Endodermal cell (in vitro differentiated cells): ENCODE measurements around the gene TMEM59L. TPM values are rescaled to one million over a fixed set of nuclear protein-coding genes. Genes with fewer than 3 reads are reported as not detected.

Experiments used
- DNase-seq: peaks from one replicate; pipeline ENCODE4 v3.0.0-alpha.2; 2017
- H3K27ac ChIP-seq: 2 replicates; pipeline ENCODE4 v1.5.1; 2013; ENCODE audit warnings: mild to moderate bottlenecking, low read depth, low read length, moderate library complexity
- H3K27me3 ChIP-seq: 2 replicates; pipeline ENCODE4 v1.6.1; 2013; ENCODE audit warnings: mild to moderate bottlenecking, low read length, moderate library complexity; ENCODE audit not compliant: insufficient read depth, control insufficient read depth, poor library complexity, severe bottlenecking
- H3K36me3 ChIP-seq: 2 replicates; pipeline ENCODE4 v1.7.0; 2013; ENCODE audit warnings: mild to moderate bottlenecking, low read length, moderate library complexity; ENCODE audit not compliant: control insufficient read depth, insufficient read depth
- H3K4me1 ChIP-seq: one replicate; pipeline ENCODE4 v1.7.0; 2013; ENCODE audit warnings: low read length; ENCODE audit not compliant: control insufficient read depth, insufficient read depth
- H3K4me3 ChIP-seq: 2 replicates; pipeline ENCODE4 v1.5.1; 2013; ENCODE audit warnings: mild to moderate bottlenecking, low read length, moderate library complexity
- H3K9ac ChIP-seq: 2 replicates; pipeline ENCODE4 v1.6.1; 2013; ENCODE audit warnings: mild to moderate bottlenecking, low read length, moderate library complexity; ENCODE audit not compliant: poor library complexity, severe bottlenecking; ENCODE audit errors: extremely low read depth
- H3K9me3 ChIP-seq: 2 replicates; pipeline ENCODE4 v1.6.1; 2013; ENCODE audit warnings: mild to moderate bottlenecking, low read length, moderate library complexity; ENCODE audit not compliant: control insufficient read depth
- H3K27ac Mint-ChIP-seq: 2 replicates; pipeline ENCODE4 v1.8.0; 2020; ENCODE audit warnings: mixed read lengths
- H3K27me3 Mint-ChIP-seq: 2 replicates; pipeline ENCODE4 v1.8.0; 2021; ENCODE audit warnings: mild to moderate bottlenecking, mixed read lengths; ENCODE audit not compliant: insufficient read depth
- H3K36me3 Mint-ChIP-seq: 2 replicates; pipeline ENCODE4 v1.8.0; 2020; ENCODE audit warnings: low read depth, mixed read lengths
- H3K4me1 Mint-ChIP-seq: 2 replicates; pipeline ENCODE4 v1.8.0; 2020; ENCODE audit warnings: mixed read lengths
- H3K4me3 Mint-ChIP-seq: 2 replicates; pipeline ENCODE4 v1.8.0; 2020; ENCODE audit warnings: mild to moderate bottlenecking, moderate library complexity, mixed read lengths
- H3K9me3 Mint-ChIP-seq: 2 replicates; pipeline ENCODE4 v1.8.0; 2020; ENCODE audit warnings: mild to moderate bottlenecking, mixed read lengths
- WGBS, 2 experiments: methylation state at CpG; one replicate each; pipeline versions ENCODE4 v1.1.5 to v1.1.7; 2013; ENCODE audit warnings: missing lambda C conversion rate in 2 of 2, mixed read lengths in 1 of 2; ENCODE audit not compliant: insufficient coverage in 1 of 2, insufficient read length in 1 of 2; 5-methylcytosine and 5-hydroxymethylcytosine counted together
- total RNA-seq, 2 donors: library from RNA; stranded (reverse); fragmentation: NEBNext Ultra II Directional in 1 of 2; extraction: Animal tissue kit (Norgen Biotek cat#: 25700) in 1 of 2; gene quantifications; 2 replicates in 1 of 2; 3 replicates in 1 of 2; pipeline ENCODE4 v1.2.1, GENCODE V29; 2021
- TF ChIP-seq, protein P1 (sequence below): fragments of 200-600 bp; sonication (generic); conservative IDR thresholded peaks from 2 replicates; pipeline ENCODE4 v1.5.0; 2021; ENCODE audit warnings: antibody characterized with exemption, mild to moderate bottlenecking

TMEM59L gene
- total RNA-seq, 2 donors from 2014 or later: 5.0 to 7.2 TPM

DNA sequence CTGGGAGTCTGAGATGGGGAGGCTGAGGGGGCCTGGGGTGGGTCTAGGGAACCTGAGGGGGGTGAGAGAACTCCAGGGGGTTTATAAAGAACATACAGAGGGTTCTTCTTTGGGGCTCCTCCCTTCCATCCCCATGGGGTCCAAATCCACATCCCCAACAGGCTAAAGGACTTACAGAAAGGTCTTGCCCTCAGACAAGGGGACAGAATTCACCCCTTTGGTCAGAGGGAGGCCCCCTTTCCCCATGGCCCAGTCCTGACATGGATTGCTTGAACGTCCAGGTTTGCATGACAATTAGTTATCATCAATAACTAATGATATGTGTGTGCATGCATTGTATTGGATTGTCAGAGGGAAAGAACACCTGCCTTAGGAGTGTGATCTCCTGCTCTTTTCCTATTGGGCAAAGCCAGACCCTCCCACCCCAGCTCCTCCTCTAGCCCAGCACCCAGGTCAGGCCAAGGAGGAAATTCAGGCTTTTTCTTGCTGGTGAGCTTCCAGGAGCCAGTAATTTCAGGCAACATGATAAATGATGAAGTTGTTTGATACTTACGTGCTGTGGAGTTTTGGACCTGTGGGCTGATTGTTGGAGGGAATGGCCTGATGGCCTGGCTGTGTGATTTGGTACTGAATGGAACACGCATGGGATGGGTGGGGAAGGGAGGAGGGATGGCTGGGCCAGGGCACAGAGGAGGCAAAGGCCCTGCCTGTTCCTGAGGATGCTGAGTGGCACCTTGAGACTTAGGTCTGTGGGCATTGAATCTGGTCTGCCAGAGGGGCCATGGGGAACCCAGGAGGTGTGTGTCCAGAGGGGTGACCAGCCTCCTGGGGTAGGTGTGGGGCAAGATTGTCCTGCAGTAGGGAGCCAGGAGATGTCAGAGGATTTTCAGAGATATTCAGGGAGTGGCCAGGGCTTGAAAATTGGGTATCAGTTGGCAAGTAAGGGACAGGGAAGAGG lies 25.3 kb downstream of the TMEM59L start:
- H3K9me3 Mint-ChIP-seq: no peaks in the 10 kb centered on the region
- 90 to 100% methylated on average over 1 to 2 of the region's 3 CpGs for WGBS, 2 experiments
- peaks cover 26% of the 10 kb centered on the region for H3K27me3 Mint-ChIP-seq
- no peaks in the 10 kb centered on the region for H3K9me3 ChIP-seq
- peak overlapping the region; percentile 48 for H3K27ac Mint-ChIP-seq
- peak overlapping the region; percentile 74 for H3K4me3 Mint-ChIP-seq
- no peaks in the 10 kb centered on the region for H3K4me1 ChIP-seq
- TF ChIP-seq, protein P1, sequence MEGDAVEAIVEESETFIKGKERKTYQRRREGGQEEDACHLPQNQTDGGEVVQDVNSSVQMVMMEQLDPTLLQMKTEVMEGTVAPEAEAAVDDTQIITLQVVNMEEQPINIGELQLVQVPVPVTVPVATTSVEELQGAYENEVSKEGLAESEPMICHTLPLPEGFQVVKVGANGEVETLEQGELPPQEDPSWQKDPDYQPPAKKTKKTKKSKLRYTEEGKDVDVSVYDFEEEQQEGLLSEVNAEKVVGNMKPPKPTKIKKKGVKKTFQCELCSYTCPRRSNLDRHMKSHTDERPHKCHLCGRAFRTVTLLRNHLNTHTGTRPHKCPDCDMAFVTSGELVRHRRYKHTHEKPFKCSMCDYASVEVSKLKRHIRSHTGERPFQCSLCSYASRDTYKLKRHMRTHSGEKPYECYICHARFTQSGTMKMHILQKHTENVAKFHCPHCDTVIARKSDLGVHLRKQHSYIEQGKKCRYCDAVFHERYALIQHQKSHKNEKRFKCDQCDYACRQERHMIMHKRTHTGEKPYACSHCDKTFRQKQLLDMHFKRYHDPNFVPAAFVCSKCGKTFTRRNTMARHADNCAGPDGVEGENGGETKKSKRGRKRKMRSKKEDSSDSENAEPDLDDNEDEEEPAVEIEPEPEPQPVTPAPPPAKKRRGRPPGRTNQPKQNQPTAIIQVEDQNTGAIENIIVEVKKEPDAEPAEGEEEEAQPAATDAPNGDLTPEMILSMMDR: no peak
- H3K36me3 Mint-ChIP-seq: no peaks in the 10 kb centered on the region
- H3K9ac ChIP-seq: no peak overlapping the region
- peaks cover 15% of the 10 kb centered on the region for H3K27me3 ChIP-seq
- no peaks in the 10 kb centered on the region for H3K36me3 ChIP-seq
- peak; percentile 76 for DNase-seq
- H3K27ac ChIP-seq: no peak overlapping the region
- H3K4me3 ChIP-seq: peak overlapping the region; percentile 86
- peaks cover 4% of the 10 kb centered on the region for H3K4me1 Mint-ChIP-seq

DNA sequence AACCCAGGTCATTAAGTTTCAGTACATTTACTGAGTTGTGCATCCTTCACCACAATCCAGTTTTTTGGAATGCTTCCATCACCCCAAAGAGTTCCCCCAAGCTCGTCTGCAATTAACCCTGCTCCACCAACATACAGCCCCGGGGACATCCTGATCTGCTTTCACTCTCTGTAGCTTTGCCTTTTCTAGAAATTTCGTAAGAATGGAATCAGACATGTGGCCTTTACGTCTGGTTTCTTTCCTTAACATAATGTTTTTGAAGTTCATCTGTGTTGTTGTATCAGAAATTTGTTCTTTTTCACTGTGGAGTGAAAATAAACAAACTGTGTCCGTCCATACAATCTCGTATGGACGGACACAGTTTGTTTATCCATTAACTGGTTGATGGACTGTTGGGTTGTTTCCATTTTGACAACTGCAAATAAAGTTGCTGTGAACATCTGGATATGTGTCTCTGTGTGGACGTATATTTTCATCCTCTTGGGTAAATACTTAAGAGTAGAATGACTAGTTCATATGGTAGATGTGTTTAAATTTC lies 27.1 kb downstream of the TMEM59L start:
- H3K4me1 Mint-ChIP-seq: peaks cover 9% of the 10 kb centered on the region
- Histone ChIP-seq H3K9ac (no peak overlapping the region), H3K9me3 (no peaks in the 10 kb centered on the region), H3K27me3 (peaks cover 11% of the 10 kb centered on the region), H3K4me1 (no peaks in the 10 kb centered on the region), H3K27ac (no peak overlapping the region), H3K4me3 (no peak overlapping the region), H3K36me3 (no peaks in the 10 kb centered on the region)
- no peak overlapping the region for H3K4me3 Mint-ChIP-seq
- H3K36me3 Mint-ChIP-seq: peaks cover 2% of the 10 kb centered on the region
- no peak overlapping the region for H3K27ac Mint-ChIP-seq
- WGBS, 2 experiments: 97 to 98% methylated on average over 8 of the region's 8 CpGs
- no peak for DNase-seq
- H3K27me3 Mint-ChIP-seq: peaks cover 11% of the 10 kb centered on the region
- TF ChIP-seq, protein P1: no peak
- no peaks in the 10 kb centered on the region for H3K9me3 Mint-ChIP-seq

DNA sequence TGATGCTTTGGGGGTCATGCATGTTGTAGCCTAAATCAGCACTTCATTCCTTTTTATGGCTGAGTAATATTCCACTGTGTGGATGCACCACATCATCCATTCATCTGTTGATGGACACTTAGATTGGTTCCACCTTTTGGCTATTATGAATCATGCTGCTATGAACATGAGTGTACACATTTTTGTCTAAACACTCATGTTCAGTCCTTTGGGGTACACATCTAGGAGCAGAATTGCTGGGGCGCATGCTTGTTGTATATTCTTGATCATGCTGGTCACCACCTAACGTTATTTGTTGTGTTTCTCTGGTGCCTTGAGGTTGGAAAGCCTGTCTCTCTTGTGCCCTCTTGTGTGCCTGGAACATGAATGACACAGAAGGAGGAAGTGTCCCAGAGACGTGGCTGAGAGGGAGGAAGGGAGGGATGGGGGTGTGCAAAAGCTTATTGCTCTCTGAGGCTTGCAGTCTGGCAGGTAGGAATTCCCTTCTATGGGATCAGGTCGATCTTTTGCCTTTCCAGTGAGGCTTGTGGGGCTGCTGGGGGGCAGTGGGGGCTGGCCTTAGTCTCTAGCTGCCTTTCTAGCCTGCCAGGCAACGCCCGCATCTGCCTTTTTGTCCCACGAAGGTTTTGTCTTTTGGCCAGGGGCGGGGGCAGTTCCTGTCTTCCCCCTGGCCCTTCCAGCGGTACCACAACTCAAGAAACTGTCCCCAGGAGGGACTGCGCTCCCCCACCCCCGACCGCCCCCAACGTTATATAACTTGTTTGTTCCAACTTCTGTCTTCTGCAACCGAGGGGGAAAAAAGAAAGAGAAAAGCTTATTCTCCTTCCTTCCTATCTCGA lies 31.7 kb downstream of the TMEM59L start:
- H3K9me3 Mint-ChIP-seq: no peaks in the 10 kb centered on the region
- peaks cover 4% of the 10 kb centered on the region for H3K4me1 ChIP-seq
- no peak overlapping the region for H3K27ac ChIP-seq
- peaks cover 2% of the 10 kb centered on the region for H3K36me3 Mint-ChIP-seq
- no peak overlapping the region for H3K4me3 ChIP-seq
- DNase-seq: no peak
- WGBS, 2 experiments: 70 to 83% methylated on average over 6 to 15 of the region's 15 CpGs
- no peak overlapping the region for H3K4me3 Mint-ChIP-seq
- no peak overlapping the region for H3K27ac Mint-ChIP-seq
- no peaks in the 10 kb centered on the region for H3K27me3 Mint-ChIP-seq
- no peak overlapping the region for H3K9ac ChIP-seq
- H3K36me3 ChIP-seq: no peaks in the 10 kb centered on the region
- H3K9me3 ChIP-seq: no peaks in the 10 kb centered on the region
- H3K27me3 ChIP-seq: no peaks in the 10 kb centered on the region
- TF ChIP-seq, protein P1: peak; percentile 32
- peaks cover 16% of the 10 kb centered on the region for H3K4me1 Mint-ChIP-seq
